ENCODE data around the gene IL5.

GRCh38 chr5:132526290-132526973 lies 16.9 kb downstream of the IL5 start:
- TF ChIP-seq POLR2A (IDR thresholded peaks at IDR 0.05; ENCODE audit: low read length) (no peak), GATA1 (IDR thresholded peaks at IDR 0.05; ENCODE audit: low read depth, low read length) (no peak)
